HS-5 (cell line): Measurements from ENCODE around the gene DOCK2.
"Not testable (repeated sequence)": the region's sequence is repeated elsewhere in the genome, so short reads cannot be mapped to it uniquely, and the experiment has no call there.

Experiments
- DNase-seq: peaks from one replicate; pipeline ENCODE4 v3.0.0-alpha.2; 2012; ENCODE audit warnings: low read depth

The DOCK2 gene

GRCh38 chr5:169943026-169943425, 306.0 kb downstream of the DOCK2 start:
- DNase-seq: no peak

- DNase-seq: no peak
Observed at GRCh38 chr5:169944115-169944514, 307.0 kb downstream of the DOCK2 start.

GRCh38 chr5:169944922-169945680, 308.0 kb downstream of the DOCK2 start:
- DNase-seq: no peak

GRCh38 chr5:169945831-169946261, 308.8 kb downstream of the DOCK2 start:
- DNase-seq: peak; percentile 26

GRCh38 chr5:169946743-169947295, 309.7 kb downstream of the DOCK2 start:
- no peak for DNase-seq

GRCh38 chr5:169950333-169950732, 313.3 kb downstream of the DOCK2 start:
- DNase-seq: no peak

GRCh38 chr5:169953196-169953595, 316.1 kb downstream of the DOCK2 start:
- not testable (repeated sequence) for DNase-seq

- DNase-seq: no peak
Observed at GRCh38 chr5:169954786-169955185, 317.7 kb downstream of the DOCK2 start.

- DNase-seq: no peak
Observed at GRCh38 chr5:169956126-169956525, 319.1 kb downstream of the DOCK2 start.

- no peak for DNase-seq
Observed at GRCh38 chr5:169956756-169957155, 319.7 kb downstream of the DOCK2 start.

- no peak for DNase-seq
Observed at GRCh38 chr5:169958278-169958677, 321.2 kb downstream of the DOCK2 start.

- no peak for DNase-seq
Observed at GRCh38 chr5:169960659-169961058, 323.6 kb downstream of the DOCK2 start.

- no peak for DNase-seq
Observed at GRCh38 chr5:169964246-169964645, 327.2 kb downstream of the DOCK2 start.

- no peak for DNase-seq
Observed at GRCh38 chr5:169970339-169970738, 333.3 kb downstream of the DOCK2 start.

GRCh38 chr5:169970911-169971765, 334.1 kb downstream of the DOCK2 start:
- DNase-seq: peak; percentile 93

GRCh38 chr5:169971780-169972179, 334.7 kb downstream of the DOCK2 start:
- DNase-seq: no peak

- DNase-seq: no peak
Observed at GRCh38 chr5:169973056-169973455, 336.0 kb downstream of the DOCK2 start.

- DNase-seq: no peak
Observed at GRCh38 chr5:169974121-169974770, 337.2 kb downstream of the DOCK2 start.

- DNase-seq: no peak
Observed at GRCh38 chr5:169978714-169979113, 341.6 kb downstream of the DOCK2 start.

- DNase-seq: no peak
Observed at GRCh38 chr5:169979871-169980270, 342.8 kb downstream of the DOCK2 start.

- DNase-seq: peak; percentile 90
Observed at GRCh38 chr5:169980418-169981053, 343.5 kb downstream of the DOCK2 start, which contains the start of gene INSYN2B. INSYN2B (minus strand) TSS chr5:169980495; CDS start chr5:169883898, 96,597 bp downstream.

- DNase-seq: no peak
Observed at GRCh38 chr5:169988206-169988605, 351.1 kb downstream of the DOCK2 start.
